ENCODE measurements around the gene SAYSD1.

Gene SAYSD1

DNA sequence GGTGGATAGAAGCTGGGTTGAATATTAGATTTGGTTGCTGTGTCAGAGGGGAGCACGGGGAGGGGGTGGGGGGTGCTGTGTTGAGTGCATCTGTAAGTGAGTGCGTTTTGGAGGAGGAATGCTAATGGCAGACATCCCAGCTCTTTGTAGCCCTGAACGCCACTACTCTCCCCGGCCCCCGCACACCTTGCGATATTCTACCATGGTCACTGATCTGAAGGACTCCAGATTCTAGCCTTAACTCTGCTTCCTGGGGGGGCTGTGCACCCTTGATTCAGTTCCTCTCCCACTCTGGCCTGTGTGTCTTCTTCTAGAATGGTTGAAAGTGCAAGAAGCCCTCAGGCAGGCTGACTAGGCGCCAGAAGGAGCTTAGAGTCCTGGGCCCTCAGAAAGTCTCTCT lies 59.3 kb downstream of the SAYSD1 start:
- H3K4me3 ChIP-seq (ENCODE audit: low read depth, low read length): no peak overlapping the region
- TF ChIP-seq, protein P1, sequence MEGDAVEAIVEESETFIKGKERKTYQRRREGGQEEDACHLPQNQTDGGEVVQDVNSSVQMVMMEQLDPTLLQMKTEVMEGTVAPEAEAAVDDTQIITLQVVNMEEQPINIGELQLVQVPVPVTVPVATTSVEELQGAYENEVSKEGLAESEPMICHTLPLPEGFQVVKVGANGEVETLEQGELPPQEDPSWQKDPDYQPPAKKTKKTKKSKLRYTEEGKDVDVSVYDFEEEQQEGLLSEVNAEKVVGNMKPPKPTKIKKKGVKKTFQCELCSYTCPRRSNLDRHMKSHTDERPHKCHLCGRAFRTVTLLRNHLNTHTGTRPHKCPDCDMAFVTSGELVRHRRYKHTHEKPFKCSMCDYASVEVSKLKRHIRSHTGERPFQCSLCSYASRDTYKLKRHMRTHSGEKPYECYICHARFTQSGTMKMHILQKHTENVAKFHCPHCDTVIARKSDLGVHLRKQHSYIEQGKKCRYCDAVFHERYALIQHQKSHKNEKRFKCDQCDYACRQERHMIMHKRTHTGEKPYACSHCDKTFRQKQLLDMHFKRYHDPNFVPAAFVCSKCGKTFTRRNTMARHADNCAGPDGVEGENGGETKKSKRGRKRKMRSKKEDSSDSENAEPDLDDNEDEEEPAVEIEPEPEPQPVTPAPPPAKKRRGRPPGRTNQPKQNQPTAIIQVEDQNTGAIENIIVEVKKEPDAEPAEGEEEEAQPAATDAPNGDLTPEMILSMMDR (IDR thresholded peaks at IDR 0.05; ENCODE audit: insufficient read depth, low read depth, low read length, missing control alignments): no peak
- DNase-seq (ENCODE audit: low read depth): no peak

DNA sequence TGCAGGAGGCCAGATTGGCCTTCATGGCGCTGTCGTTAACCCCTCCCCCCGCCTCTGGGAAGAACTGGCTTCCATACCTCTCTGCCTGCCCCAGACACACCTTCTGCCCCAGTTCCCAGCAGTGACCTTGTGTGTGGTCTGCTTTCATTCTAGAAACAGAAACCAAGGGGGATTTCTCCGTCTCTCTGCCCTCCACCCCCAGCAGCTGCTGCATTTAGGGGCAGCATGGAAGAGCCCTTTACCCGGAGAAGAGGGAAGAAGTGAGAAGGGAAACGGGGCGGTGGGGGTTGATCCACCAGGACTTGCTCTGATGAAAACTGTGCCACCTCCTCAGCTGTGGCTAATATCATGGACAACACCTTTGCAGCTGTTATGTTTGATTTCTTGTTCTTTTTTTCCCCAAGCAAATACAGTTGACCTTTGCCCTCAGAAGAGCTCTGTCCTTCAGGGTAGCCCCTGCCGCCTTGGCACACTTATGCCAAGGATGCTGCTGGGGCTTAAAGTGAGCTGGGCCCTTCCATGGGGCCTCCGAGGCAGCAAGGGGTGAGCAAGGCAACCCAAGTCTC lies 60.3 kb downstream of the SAYSD1 start:
- TF ChIP-seq, protein P1 (IDR thresholded peaks at IDR 0.05; ENCODE audit: insufficient read depth, low read depth, low read length, missing control alignments): no peak
- H3K4me3 ChIP-seq (ENCODE audit: low read depth, low read length): no peak overlapping the region

More for the DNA sequence above, 60.3 kb downstream of the SAYSD1 start:
- DNase-seq (ENCODE audit: low read depth): no peak
